NCI-H2107 treated with DMSO at 0.1 percent for 48 hours (cell line): ENCODE results near the gene IL13.
A peak's percentile ranks its signal among the peaks of the same experiment; 100 is the strongest.
"Not testable (repeated sequence)": the region's sequence is repeated elsewhere in the genome, so short reads cannot be mapped to it uniquely, and the experiment has no call there.

Experiments
- DNase-seq: peaks from one replicate; lab custom pipeline; 2025; ENCODE audit not compliant: unreplicated experiment; lab: John Stamatoyannopoulos, UW

The IL13 gene

GRCh38 chr5:132657676-132658380 is at the start of gene IL13:
TSS of gene IL13 (plus strand) at chr5:132658173. CDS start at chr5:132658187, 14 bp downstream.
- DNase-seq = no peak

- DNase-seq = no peak
These were observed 46.0 kb upstream of the IL13 start for GRCh38 chr5:132611965-132612364.

DNA sequence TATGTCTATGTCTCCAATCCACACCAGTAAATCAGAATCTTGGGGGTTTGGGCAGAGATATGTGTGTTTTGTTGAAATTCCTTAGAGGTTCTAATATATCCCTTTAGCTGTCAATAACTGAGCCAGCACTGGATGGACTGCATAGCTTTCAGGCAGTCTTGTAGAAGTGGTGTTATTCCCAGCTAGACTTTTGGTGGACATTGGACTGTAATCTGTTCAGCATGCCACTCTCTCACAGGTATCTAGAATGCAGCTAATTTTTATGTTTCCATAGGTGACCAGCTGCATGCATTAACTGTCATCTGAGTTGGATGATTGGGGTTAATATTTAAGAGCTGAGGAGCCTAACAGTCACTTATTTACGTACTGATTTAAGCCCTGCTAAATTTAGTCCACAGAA is 45.1 kb upstream of the IL13 start:
- no peak for DNase-seq

DNA sequence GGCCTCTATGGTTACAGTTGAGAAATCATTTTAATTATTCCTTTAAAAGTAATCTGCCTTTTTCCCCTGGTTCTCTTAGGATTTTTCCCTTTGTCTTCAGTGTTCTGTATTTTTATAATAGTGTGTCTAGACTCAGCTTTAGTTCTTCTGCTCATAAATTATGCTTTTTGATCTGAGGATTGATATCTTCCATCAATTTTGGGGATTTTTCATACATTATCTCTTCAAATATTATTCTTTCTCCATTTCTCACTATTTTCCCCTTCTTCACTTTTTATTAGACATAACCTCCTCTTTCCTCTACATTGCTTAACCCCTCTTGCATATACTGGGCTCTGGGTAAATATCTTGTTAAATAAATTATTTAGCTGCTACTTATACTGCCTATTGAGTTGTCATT is 36.3 kb upstream of the IL13 start:
- DNase-seq = no peak

DNA sequence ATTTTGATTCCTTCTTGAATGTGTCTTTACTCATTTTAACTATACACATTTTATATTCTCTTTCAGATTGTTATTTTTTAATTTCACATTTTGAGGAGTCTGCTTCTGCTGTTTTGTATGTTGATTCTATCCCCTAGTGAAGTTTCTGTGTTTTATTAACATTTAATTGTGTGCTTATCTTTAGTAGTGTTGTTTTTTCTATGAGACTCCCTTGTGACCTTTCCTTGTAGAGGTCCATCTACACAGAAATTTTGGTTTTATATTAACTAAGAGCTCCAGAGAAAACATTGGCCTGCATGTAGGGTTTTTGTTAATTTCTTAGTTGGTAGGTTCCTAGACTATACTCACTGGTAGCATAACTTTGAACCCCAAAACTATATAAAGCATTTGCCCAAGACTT is 35.4 kb upstream of the IL13 start:
- DNase-seq = no peak

DNA sequence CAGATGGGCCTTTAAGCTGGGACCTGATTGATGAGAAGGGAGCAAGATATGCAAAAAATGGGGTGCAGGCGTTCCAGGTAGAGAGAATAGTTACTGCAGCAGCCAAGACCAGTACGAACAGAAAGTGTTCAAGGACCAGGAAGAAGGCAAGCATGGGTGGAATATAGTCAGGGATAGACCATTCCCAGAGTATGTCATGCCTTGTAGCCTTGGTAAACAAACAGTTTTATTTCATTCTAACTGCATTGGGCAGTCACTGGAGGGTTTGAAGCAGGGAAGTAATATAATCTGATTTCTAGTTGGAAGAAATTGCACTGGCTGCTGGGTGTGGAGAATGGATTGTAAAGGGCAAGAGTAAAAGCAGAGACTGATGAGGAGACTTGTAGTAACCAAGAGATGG is 30.5 kb upstream of the IL13 start:
- no peak for DNase-seq

DNA sequence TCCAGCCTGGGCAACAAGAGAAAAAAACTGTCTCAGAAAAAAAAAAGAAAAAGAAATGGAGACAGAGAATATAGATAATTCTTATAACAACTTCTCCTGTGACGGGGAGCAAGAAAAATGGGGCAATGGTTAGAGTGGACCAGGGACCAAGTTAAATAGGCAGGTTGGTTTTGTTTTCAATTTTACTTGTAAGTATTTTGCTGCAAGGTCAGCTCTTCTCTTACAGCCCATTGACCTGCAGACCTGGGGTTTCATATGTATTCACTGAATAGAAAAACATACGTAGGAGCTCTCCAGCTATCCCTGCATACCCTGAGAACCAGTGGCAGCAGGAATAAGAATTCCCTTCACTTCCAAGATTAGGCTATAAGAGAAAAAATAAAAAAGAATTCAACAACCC is 29.2 kb upstream of the IL13 start:
- no peak for DNase-seq

DNA sequence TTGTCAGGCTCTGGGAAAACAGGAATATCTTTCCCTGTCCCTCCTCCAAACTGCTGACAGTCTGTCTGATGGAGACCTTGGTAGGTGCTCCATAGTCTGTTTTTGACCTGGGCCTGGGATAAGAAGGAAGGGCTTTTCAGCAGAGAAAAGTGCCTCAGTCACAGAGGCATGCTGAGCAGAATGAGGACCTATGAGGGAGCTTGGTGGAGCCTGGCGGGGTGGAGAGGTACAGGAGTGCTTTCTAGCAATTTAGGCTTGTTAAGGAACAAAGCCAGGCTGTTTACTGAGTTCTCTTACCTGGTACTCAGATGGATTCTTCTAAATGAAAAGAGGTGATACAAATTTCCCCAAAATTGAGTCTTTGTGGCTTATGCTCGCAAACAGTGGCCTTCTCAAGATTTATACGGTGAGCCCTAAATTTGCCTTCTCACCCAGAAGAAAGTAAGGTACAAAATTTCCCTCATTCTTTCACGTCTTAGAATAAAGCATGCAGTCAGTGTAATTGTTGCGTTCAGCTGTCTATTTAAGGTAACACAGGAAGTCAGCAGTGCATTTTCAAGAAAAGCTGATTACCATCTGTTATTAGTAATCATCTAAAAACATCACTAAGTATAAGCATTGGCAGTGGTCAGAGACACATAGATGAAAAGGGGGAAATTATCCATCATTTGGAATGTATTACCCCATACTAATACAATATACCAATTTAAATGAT is 28.6 kb upstream of the IL13 start:
- DNase-seq = peak; percentile 10

- not testable (repeated sequence) for DNase-seq
These were observed 24.4 kb upstream of the IL13 start for GRCh38 chr5:132633587-132633986.

DNA sequence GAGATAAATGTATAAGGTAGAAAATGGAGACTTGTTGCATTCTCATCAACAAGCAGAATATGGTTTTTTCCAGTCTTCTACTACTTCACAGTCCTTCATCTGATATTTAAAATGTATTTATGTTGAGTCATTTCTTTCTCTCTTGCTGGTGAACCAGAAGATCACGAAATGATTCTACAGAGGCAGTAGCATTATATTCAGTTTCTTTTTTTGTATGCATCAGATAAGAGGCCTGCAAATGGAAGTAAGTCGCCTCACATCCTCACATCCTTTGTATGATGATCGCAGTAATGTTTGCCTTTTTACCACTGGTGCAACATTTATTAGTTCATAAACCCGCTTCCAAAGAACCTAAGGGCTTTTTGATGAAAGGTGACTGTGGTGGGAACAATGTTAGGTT is 22.1 kb upstream of the IL13 start:
- DNase-seq = no peak

DNA sequence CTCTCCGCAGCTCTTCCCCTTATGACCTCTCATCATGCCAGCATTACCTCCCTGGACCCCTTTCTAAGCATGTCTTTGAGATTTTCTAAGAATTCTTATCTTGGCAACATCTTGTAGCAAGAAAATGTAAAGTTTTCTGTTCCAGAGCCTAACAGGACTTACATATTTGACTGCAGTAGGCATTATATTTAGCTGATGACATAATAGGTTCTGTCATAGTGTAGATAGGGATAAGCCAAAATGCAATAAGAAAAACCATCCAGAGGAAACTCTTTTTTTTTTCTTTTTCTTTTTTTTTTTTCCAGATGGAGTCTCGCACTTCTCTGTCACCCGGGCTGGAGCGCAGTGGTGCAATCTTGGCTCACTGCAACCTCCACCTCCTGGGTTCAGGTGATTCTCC is 20.7 kb upstream of the IL13 start:
- no peak for DNase-seq

GRCh38 chr5:132639706-132640130 is 18.3 kb upstream of the IL13 start:
- no peak for DNase-seq

DNA sequence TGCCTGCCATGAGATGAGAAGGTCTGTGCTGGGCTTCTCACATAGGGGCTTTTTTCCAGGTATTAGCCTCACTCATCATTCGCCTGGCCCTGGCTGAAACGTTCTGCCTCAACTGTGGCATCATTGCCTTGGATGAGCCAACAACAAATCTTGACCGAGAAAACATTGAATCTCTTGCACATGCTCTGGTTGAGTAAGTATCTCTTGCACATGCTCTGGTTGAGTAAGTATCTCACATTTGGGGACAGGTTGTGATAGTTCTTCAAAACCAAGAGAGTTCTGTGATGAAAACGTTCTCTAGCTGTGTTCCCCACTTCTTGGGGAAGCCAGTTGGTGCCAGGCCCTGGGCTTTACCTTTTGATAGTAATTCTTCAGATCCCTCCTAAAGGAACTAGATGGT is 17.4 kb upstream of the IL13 start:
- no peak for DNase-seq

GRCh38 chr5:132641241-132641723 is 16.7 kb upstream of the IL13 start:
- DNase-seq = no peak

GRCh38 chr5:132641841-132642240 is 16.1 kb upstream of the IL13 start:
- DNase-seq = no peak

DNA sequence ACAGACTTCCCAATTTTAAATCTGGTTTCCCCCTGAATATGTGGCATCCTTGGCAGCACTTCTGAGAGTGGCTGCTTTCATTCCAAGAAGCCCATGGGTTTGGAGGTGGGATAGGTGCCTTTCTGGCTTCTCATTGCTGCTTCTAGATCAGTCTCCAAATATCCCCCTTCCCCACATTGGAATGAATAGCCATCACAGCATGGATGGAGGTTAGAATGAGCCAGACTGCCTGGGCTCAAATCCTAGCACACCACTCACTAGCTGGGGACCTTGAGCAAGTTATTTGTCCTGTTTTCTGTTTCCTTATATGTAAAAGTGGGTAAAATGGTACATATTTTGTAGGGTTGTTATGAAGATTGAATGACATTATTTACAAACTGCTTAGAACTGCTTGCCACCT is 13.8 kb upstream of the IL13 start:
- no peak for DNase-seq

GRCh38 chr5:132646583-132647266 is 11.2 kb upstream of the IL13 start:
- no peak for DNase-seq

DNA sequence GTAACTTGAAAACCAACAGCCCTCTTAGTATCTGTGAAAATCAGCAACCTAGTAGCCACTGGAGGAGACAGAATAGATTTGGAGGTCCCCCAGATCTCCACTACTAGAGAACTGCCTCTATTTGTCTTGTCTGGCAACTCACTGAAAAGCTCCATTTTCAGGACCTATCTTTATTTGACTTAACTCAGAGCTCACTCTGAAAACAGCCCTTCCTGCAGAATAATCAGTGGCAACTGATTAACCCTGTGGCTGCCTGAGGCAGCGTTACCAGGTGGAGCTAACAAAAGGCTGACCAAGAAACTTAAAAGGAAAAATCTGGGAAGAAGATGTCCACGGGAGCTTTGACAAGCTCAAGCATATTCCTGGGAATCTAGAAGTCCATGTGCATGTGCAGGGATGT is 10.5 kb upstream of the IL13 start:
- no peak for DNase-seq

DNA sequence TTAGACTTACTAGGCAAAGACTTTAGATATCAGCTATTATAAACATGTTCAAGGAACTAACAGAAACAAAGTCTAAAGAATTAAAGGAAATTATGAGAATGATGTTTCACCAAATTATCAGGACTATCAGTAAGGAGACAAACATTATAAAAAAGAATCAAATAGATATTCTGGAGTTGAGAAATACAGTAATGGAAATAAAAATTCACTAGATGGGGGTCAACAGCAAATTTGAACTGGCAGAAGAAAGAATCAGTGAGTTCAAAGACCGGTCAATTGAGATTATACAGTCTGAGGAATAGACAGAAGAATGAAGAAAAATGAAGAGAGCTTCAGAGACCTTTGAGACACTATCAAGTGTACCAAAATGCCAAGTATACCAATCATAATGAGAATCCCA is 9.6 kb upstream of the IL13 start:
- DNase-seq = no peak

- DNase-seq = no peak
These were observed 6.0 kb upstream of the IL13 start for GRCh38 chr5:132651838-132652469.

DNA sequence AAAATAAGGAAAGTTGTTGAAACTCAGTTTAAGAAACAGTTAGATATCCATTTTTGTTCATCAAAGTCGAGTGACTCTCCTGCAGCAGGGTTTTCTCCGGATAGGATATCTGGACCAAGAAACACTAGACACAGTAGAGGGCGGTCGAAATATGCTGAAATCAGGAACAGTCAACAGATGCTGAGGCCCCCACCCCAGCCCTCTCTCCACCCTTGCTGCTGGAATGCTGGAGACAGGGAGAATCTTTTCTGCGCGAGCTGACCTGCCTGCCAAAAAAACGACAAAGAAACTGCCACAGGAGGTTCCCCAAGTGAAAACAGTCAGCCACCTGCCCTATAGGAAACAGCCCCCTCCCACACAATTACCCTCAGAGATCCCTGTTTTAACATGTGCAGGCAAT is 4.3 kb upstream of the IL13 start:
- no peak for DNase-seq
